OCI-LY7 (cell line): ENCODE measurements around the gene GADL1. TPM values are rescaled to one million over a fixed set of nuclear protein-coding genes. Genes with fewer than 3 reads are reported as not detected.

Experiments used
- BruUV-seq: library from RNA; stranded (reverse); fragments of 400-500 nt; replicated peaks from 2 replicates; lab custom pipeline; 2021; lab: Mats Ljungman, UMichigan
- CTCF ChIA-PET: fragments of 300-600 bp; sonication (Branson Sonifier 250); formaldehyde crosslinking; loops from one replicate; lab custom pipeline; 2022; ENCODE audit warnings: antibody characterized with exemption; ENCODE audit not compliant: unreplicated experiment; lab: Charles Lee
- POLR2A ChIA-PET: fragments of 300-600 bp; sonication (Branson Sonifier 250); formaldehyde crosslinking; loops from one replicate; lab custom pipeline; 2022; ENCODE audit warnings: antibody characterized with exemption; lab: Charles Lee
- DNase-seq: peaks from one replicate; pipeline ENCODE4 v3.0.0-alpha.2; 2015; ENCODE audit warnings: low spot score
- H2AFZ ChIP-seq: fragments of 200-600 bp; sonication (generic), shearing (Covaris generic); 2 replicates; pipeline ENCODE4 v1.6.1; 2014; ENCODE audit warnings: mild to moderate bottlenecking, antibody characterized with exemption, low read length, moderate library complexity
- H3K27ac ChIP-seq: fragments of 200-600 bp; sonication (generic); 2 replicates; pipeline ENCODE4 v1.5.1; 2014; ENCODE audit warnings: mixed run types, low read depth, mild to moderate bottlenecking, moderate library complexity, low read length, inconsistent platforms; ENCODE audit not compliant: poor library complexity, severe bottlenecking
- H3K36me3 ChIP-seq: fragments of 200-600 bp; sonication (generic); 2 replicates; pipeline ENCODE4 v1.6.1; 2014; ENCODE audit warnings: mild to moderate bottlenecking, antibody characterized with exemption, low read length, moderate library complexity, mixed read lengths; ENCODE audit not compliant: insufficient read depth
- H3K4me1 ChIP-seq: fragments of 200-600 bp; sonication (generic); 2 replicates; pipeline ENCODE4 v1.5.1; 2014; ENCODE audit warnings: mild to moderate bottlenecking, low read length; ENCODE audit not compliant: insufficient read depth, poor library complexity, severe bottlenecking
- H3K4me2 ChIP-seq: fragments of 200-600 bp; sonication (generic); 2 replicates; pipeline ENCODE4 v1.6.1; 2014; ENCODE audit warnings: mild to moderate bottlenecking, low read length
- H3K4me3 ChIP-seq: fragments of 200-600 bp; sonication (generic); 2 replicates; pipeline ENCODE4 v1.5.1; 2014; ENCODE audit warnings: mild to moderate bottlenecking, low read depth, low read length; ENCODE audit not compliant: poor library complexity, severe bottlenecking
- H3K79me2 ChIP-seq: fragments of 200-600 bp; sonication (generic); 2 replicates; pipeline ENCODE4 v1.6.1; 2016; ENCODE audit warnings: low read depth, mild to moderate bottlenecking, low read length, moderate library complexity, mixed read lengths; ENCODE audit not compliant: insufficient read depth
- H3K9me2 ChIP-seq: fragments of 200-600 bp; sonication (generic); 2 replicates; pipeline ENCODE4 v1.6.1; 2016; ENCODE audit warnings: mild to moderate bottlenecking, low read length, mixed read lengths; ENCODE audit not compliant: insufficient read depth
- H3K9me3 ChIP-seq: fragments of 200-600 bp; sonication (generic); 2 replicates; pipeline ENCODE4 v1.6.1; 2014; ENCODE audit warnings: mild to moderate bottlenecking, mixed run types, low read length, mixed read lengths
- H4K20me1 ChIP-seq: fragments of 200-600 bp; sonication (generic); 2 replicates; pipeline ENCODE4 v1.6.1; 2014; ENCODE audit warnings: mild to moderate bottlenecking, antibody characterized with exemption, low read length, moderate library complexity, mixed read lengths; ENCODE audit not compliant: insufficient read depth
- EZH2phosphoT487 ChIP-seq: fragments of 200-600 bp; sonication (generic); IDR thresholded peaks from 2 replicates; pipeline ENCODE4 v1.6.1; 2018; ENCODE audit warnings: low read depth, borderline replicate concordance, mild to moderate bottlenecking, mixed run types, antibody characterized with exemption, low read length, moderate library complexity, mixed read lengths
- intact Hi-C: fragments of 100-400 bp; cut with micrococcal nuclease; formaldehyde crosslinking; loops from one replicate; pipeline ENCODE4 v1.10.0; 2022; ENCODE audit not compliant: unreplicated experiment
- total RNA-seq, 2 experiments: library from RNA; depleted of rRNA in 1 of 2; stranded (reverse); fragments of >200 nt in 1 of 2; shearing (Covaris generic) in 1 of 2; gene quantifications; 2 replicates each; pipeline ENCODE4 v1.2.3, GENCODE V29; 2014 to 2022
- TF ChIP-seq, protein P1 (sequence below): fragments of 200-600 bp; sonication (generic); conservative IDR thresholded peaks from 2 replicates; pipeline ENCODE4 v1.5.1; 2014; ENCODE audit warnings: mild to moderate bottlenecking, antibody characterized with exemption, low read length, moderate library complexity, mixed read lengths

GADL1 gene
- total RNA-seq, 2 experiments from 2014 or later, result not detected

GRCh38 chr3:30723211-30723610 is 171.2 kb downstream of the GADL1 start:
- no peak overlapping the region for H3K4me3 ChIP-seq
- H4K20me1 ChIP-seq, result no peaks in the 10 kb centered on the region
- H3K4me2 ChIP-seq, result no peak overlapping the region
- BruUV-seq, result no TSS peak
- ChIA-PET POLR2A (interaction anchor here (1.0 to 1.2 kb wide), 3 partner anchors 9 to 43 kb away, joined by 3 to 6 read pairs (median 4); no protein-coding TSS in a partner anchor), CTCF (no interaction called here)
- intact Hi-C loops, result no loop called here
- H3K27ac ChIP-seq, result no peak overlapping the region
- no peaks in the 10 kb centered on the region for H3K9me2 ChIP-seq
- no peak for DNase-seq
- H2AFZ ChIP-seq, result no peak overlapping the region
- H3K79me2 ChIP-seq, result no peaks in the 10 kb centered on the region
- H3K9me3 ChIP-seq, result no peaks in the 10 kb centered on the region; the same call in 1 of the 2 replicates
- peaks cover 21% of the 10 kb centered on the region for H3K4me1 ChIP-seq
- no peaks in the 10 kb centered on the region for H3K36me3 ChIP-seq
- TF ChIP-seq, protein P1, sequence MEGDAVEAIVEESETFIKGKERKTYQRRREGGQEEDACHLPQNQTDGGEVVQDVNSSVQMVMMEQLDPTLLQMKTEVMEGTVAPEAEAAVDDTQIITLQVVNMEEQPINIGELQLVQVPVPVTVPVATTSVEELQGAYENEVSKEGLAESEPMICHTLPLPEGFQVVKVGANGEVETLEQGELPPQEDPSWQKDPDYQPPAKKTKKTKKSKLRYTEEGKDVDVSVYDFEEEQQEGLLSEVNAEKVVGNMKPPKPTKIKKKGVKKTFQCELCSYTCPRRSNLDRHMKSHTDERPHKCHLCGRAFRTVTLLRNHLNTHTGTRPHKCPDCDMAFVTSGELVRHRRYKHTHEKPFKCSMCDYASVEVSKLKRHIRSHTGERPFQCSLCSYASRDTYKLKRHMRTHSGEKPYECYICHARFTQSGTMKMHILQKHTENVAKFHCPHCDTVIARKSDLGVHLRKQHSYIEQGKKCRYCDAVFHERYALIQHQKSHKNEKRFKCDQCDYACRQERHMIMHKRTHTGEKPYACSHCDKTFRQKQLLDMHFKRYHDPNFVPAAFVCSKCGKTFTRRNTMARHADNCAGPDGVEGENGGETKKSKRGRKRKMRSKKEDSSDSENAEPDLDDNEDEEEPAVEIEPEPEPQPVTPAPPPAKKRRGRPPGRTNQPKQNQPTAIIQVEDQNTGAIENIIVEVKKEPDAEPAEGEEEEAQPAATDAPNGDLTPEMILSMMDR, result no peak
- no peak for TF ChIP-seq EZH2phosphoT487

GRCh38 chr3:30721314-30721634 is 173.2 kb downstream of the GADL1 start:
- BruUV-seq, result no TSS peak
- no peak overlapping the region for H3K4me2 ChIP-seq
- no peaks in the 10 kb centered on the region for H3K36me3 ChIP-seq
- CTCF ChIA-PET, result no interaction called here
- no peak overlapping the region for H3K4me3 ChIP-seq
- H3K9me2 ChIP-seq, result no peaks in the 10 kb centered on the region
- intact Hi-C loops, result no loop called here
- no peaks in the 10 kb centered on the region for H3K79me2 ChIP-seq
- POLR2A ChIA-PET, result interaction anchor here (0.6 to 0.7 kb wide), 2 partner anchors 8 to 85 kb away, joined by 3 read pairs; no protein-coding TSS in a partner anchor
- no peak for DNase-seq
- no peaks in the 10 kb centered on the region for H4K20me1 ChIP-seq
- TF ChIP-seq EZH2phosphoT487, result no peak
- TF ChIP-seq, protein P1, result no peak
- no peak overlapping the region for H2AFZ ChIP-seq
- H3K4me1 ChIP-seq, result peaks cover 22% of the 10 kb centered on the region
- H3K27ac ChIP-seq, result no peak overlapping the region
- H3K9me3 ChIP-seq, result no peaks in the 10 kb centered on the region; the same call in 1 of the 2 replicates

DNA sequence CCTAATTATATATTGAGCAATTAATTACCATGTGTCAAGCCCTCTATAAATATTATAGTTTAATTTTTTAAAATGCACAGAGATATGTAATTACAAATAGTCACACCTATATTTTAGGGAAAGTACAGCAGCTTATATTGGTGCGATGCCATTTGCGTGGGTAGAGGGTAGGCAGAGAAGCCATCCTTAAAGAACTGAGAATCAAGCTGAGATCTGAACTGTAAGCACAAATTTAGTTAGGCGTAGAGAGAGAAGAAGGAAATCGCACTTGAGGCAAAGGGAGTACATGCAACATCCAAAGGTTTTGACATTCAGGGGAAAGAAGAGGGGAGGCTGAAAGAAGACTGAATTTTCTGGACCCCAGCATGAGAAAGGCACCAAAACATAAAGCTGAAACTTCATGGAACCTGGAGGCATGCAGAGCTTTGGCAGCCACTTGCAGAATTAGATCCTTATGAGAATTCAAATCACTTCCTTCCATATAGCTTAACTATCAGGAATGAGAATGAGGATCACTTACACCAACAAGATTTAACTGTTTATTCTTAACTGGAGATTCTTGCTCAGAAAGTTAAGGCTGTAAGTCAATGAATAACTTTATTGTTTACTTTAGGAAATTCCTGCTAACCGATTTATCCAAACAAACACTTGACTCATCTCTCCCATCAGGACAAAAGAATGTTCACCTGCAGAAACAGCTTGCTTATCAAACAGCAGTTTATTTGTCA is 173.7 kb downstream of the GADL1 start:
- DNase-seq, result no peak
- ChIA-PET POLR2A (interaction anchor here (0.6 to 0.7 kb wide), 2 partner anchors 8 to 84 kb away, joined by 3 read pairs; no protein-coding TSS in a partner anchor), CTCF (no interaction called here)
- Histone ChIP-seq H4K20me1 (no peaks in the 10 kb centered on the region), H3K9me2 (no peaks in the 10 kb centered on the region), H3K4me3 (no peak overlapping the region), H3K27ac (no peak overlapping the region), H3K79me2 (no peaks in the 10 kb centered on the region), H2AFZ (no peak overlapping the region), H3K9me3 (no peaks in the 10 kb centered on the region; the same call in 1 of the 2 replicates), H3K36me3 (no peaks in the 10 kb centered on the region), H3K4me2 (no peak overlapping the region), H3K4me1 (peaks cover 22% of the 10 kb centered on the region)
- BruUV-seq, result no TSS peak
- intact Hi-C loops, result no loop called here
- TF ChIP-seq, protein P1, result no peak
- TF ChIP-seq EZH2phosphoT487, result no peak
